GM10266 (cell line): Measurements from ENCODE around the gene STT3A.

Experiments
- DNase-seq: peaks from one replicate; pipeline ENCODE4 v3.0.0; 2012; ENCODE audit errors: extremely low spot score
- CTCF ChIP-seq: IDR thresholded peaks from 2 replicates; pipeline ENCODE4 v1.5.1; 2012; ENCODE audit warnings: mild to moderate bottlenecking, low read depth; ENCODE audit not compliant: control insufficient read depth, insufficient read depth; ENCODE audit errors: missing control alignments

The STT3A gene

GRCh38 chr11:125592305-125593113 is at the start of gene STT3A:
STT3A (plus strand) TSS chr11:125592852; CDS start chr11:125595916, 3,064 bp downstream.
- peak; percentile 96 for DNase-seq
- TF ChIP-seq CTCF: no peak

- TF ChIP-seq CTCF: no peak
These were observed 41.9 kb upstream of the STT3A start for GRCh38 chr11:125550780-125551179.

DNA sequence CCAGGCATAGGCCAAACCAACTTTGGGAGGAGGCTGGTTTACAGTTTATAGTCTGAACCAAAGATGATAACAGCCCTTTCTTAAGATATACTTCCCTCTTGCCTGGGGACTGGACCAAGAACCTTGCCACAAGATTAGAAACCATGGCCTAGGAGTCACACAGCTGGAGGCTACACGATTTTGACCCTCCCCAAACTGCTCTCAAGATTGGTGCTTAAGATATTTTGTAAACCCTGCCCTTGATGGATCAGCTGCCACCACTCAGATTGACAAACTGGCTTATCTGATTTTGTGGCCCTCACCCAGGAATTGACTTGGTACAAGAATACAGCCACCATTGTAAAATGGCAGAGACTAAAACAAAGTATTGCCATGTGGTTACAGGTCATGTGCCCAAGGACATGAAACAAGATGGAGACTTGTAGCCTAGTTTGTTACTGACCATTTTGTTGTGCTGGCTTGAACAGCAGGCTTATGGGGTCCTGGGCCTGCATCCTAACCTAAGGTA is 40.8 kb upstream of the STT3A start:
- no peak for DNase-seq
- no peak for TF ChIP-seq CTCF

More at GRCh38 chr11:125550780-125551179, 41.9 kb upstream of the STT3A start:
- no peak for DNase-seq

DNA sequence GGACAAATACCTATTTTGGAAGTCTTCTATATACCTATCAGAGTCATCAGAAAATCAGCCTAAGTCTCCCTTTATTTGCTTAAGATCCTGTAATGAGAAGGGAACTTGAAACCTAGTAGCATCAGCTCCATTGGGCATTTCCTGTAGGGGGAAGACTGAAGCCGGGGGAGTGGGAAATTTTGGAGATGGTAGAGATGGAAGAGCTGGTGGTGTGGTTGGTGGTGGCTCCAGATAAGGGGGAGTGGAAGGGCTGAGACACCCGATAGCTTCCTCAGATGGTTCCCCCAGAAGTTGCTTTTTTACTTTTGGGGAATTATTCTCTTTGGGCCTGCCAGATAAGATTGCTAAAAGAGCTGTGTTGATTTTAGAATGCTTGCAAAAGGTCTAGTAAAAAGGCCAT is 39.7 kb upstream of the STT3A start:
- no peak for TF ChIP-seq CTCF
- DNase-seq: no peak

GRCh38 chr11:125553357-125553756 is 39.3 kb upstream of the STT3A start:
- no peak for TF ChIP-seq CTCF
- DNase-seq: no peak

GRCh38 chr11:125554038-125554437 is 38.6 kb upstream of the STT3A start:
- DNase-seq: no peak
- TF ChIP-seq CTCF: no peak

DNA sequence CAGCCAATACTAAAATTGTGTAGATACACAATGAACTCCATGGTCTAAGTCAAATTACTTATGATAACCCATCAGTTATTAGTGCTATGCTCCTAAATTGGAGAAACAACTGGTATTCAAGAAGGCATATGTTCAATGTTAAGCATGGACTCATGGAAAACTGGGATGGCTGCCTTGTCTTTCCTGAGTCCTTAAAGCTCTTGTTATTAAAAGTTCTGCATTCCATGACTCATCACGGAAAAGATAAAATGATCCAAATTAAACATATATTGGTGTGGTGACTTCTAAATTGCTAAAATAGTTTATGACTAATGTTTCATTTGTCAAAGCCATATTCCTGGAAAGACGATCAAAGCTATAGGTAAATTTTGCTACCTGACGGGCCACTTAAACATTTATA is 32.8 kb upstream of the STT3A start:
- DNase-seq: no peak
- TF ChIP-seq CTCF: no peak
